ENCODE results near the gene GSDMA.

Gene GSDMA

DNA sequence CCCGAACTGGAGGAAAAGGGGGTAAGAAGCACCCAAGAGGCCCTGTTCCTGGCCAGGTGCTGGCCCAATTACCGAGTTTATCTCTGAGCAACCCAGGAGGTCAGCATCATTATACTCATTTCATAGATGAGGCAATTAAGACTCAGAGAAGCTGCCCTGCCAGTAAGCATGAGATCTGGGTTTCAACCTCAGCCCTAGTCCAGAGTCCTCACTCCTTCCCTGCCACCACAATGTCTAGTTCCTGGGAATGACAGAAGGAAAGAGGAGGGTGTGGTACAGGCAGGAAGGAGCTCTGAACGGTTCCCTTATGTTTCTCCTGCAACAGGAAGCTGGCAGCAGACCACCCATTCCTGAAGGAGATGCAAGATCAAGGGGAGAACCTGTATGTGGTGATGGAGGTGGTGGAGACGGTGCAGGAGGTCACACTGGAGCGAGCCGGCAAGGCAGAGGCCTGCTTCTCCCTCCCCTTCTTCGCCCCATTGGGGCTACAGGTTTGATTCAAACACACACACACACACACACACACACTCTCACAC, 7.4 kb downstream of the GSDMA start:
- H3K27me3 Mint-ChIP-seq, result no peaks in the 10 kb centered on the region
- H3K9me3 Mint-ChIP-seq, result no peaks in the 10 kb centered on the region
- no peaks in the 10 kb centered on the region for H3K4me1 Mint-ChIP-seq
- H3K4me3 Mint-ChIP-seq, result no peak overlapping the region
- ATAC-seq, result no peak
- H3K27ac Mint-ChIP-seq, result no peak overlapping the region
- DNase-seq, result no peak

DNA sequence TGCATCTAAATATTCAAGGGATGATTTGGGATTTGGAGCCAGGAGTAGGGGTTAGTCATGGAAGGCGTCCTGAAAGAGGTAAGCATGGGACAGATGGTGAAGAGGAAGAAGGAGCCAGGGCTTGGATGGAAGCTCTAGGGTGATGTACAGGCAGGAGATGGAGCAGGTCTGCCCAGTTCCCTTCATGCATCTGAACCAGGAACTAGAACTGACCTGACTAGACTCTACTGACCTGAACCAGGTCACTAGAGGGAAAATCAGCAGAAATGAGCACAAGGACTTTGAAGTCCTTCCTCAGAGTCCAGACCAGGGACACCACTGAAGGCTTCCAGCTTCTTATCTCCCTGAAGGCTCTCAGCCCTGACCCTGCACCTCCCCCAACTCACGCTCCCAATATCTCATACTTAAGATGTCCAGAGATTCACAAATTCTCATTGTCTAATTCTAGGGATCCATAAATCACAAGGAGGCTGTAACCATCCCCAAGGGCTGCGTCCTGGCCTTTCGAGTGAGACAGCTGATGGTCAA, 8.3 kb downstream of the GSDMA start:
- Mint-ChIP-seq H3K27me3 (no peaks in the 10 kb centered on the region), H3K9me3 (no peaks in the 10 kb centered on the region), H3K27ac (no peak overlapping the region), H3K4me3 (no peak overlapping the region), H3K4me1 (no peaks in the 10 kb centered on the region)
- ATAC-seq (no peak), DNase-seq (no peak)

DNA sequence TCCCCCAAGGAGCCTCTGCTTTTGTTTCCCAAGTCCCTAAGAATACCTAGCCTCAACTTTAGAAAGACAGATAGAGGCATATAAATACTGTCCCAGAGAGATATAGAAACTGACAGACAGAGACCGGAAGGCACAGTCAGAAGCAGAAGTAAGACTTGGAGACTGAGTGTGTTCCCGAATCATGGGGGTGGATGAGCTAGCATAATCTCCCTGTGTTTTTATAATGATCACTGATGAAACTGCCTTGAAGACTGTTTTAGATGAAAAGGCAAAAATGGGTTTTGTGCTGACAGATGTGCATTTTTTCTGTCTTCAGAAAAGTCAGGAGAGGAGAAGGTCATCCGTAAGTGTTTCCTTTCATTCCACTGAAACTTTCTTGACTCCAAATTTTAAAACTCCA, 9.5 kb downstream of the GSDMA start:
- H3K4me1 Mint-ChIP-seq, result no peaks in the 10 kb centered on the region
- ATAC-seq (no peak), DNase-seq (no peak)

DNA sequence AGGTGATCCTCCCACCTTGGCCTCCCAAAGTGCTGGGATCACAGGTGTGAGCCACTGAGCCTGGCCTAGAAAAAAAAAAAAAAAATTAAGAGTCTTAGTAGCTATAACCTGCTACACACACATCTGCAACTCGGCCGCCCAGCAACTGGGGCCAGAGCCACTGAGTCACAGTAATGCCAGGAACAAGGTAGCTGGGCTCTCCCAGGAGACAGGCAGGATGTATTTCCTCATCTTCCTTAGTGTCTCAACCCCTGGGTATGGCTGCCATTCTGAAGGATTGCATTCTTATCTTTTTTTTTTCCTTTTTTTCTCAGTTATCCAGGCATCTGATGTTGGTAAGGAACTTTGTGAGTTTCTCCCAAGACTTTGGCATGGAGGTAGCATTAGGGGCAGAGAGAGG, 10.7 kb downstream of the GSDMA start:
- Mint-ChIP-seq H3K4me3 (no peak overlapping the region), H3K27ac (no peak overlapping the region), H3K9me3 (no peaks in the 10 kb centered on the region), H3K4me1 (no peaks in the 10 kb centered on the region), H3K27me3 (no peaks in the 10 kb centered on the region)
- ATAC-seq (no peak), DNase-seq (no peak)

More for the DNA sequence above, 9.5 kb downstream of the GSDMA start:
- no peaks in the 10 kb centered on the region for H3K9me3 Mint-ChIP-seq
- no peaks in the 10 kb centered on the region for H3K27me3 Mint-ChIP-seq
- no peak overlapping the region for H3K4me3 Mint-ChIP-seq
- H3K27ac Mint-ChIP-seq, result no peak overlapping the region

DNA sequence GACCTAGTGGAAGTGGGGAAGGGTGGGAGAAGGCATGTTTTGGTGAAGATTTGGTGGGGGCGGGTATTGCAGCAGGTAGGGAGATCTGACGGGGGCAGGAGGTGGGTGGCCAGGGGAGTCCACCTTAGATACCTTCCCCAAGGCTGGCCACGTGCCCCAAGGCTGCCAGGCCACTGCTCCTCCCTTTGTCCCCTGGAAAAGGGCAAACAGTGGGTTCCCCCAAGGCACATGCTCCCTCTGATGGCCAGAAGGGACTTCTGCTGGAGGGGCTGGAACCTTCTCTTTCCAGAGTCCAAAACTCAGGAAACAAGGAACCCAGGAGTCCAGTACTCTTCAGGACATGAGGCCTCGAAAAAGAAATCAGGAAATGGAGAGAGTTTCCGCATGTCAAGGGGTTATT, 11.6 kb downstream of the GSDMA start:
- ATAC-seq, result no peak
- Mint-ChIP-seq H3K27ac (no peak overlapping the region), H3K4me3 (no peak overlapping the region), H3K9me3 (no peaks in the 10 kb centered on the region), H3K4me1 (peaks cover 5% of the 10 kb centered on the region), H3K27me3 (peaks cover 5% of the 10 kb centered on the region)
- no peak for DNase-seq

DNA sequence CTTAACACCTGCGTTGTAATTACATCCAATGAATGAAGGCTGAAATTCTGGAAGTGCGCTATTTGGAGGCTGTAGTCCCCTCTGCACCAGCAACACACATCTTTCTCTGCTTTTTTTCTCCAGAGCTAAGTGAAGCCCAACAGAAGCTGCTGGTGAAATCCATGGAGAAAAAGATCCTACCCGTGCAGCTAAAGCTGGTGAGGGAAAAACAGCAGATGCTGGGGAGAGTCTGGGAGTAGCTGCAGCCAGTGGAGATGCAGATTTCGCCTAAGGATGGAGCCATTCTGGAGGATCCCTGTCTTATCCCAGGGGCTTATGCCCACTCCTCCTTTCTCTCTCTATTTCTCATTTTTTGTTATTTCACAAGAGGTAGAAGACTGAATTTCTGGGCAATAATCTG, 13.0 kb downstream of the GSDMA start:
- ATAC-seq, result no peak
- no peak overlapping the region for H3K27ac Mint-ChIP-seq

DNA sequence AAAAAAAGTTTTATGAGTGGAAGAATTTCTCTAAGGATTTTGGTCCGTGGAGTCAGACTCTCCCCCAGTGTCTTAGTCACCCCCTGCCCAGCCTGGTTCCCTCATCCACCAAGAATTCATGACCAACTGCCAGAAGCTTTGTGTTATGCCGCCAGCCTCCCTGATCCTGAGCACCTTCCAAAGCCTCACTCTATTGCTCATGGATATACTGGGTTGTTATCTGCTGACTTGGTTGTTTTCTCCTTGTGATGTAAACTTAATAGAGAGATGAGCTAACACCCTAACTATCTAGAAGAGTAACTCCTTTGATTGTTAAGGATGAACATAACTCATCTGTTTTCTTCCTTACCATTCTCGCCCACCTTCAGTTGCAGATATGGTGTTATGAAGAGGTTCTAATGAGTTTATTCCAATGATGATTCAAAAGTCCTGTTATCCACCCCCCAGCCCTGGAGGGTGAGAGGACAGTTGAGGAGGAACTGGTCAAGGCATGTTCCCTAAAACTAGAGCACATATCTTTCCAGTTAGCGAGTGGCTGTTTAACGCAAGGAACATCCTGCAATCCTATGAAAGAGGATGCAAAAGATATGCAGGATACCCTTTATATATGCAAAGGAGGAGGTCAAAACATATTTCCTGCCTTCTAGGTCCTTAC, 16.3 kb downstream of the GSDMA start:
- ATAC-seq, result no peak
- no peak overlapping the region for H3K27ac Mint-ChIP-seq
- H3K4me1 Mint-ChIP-seq, result peaks cover 25% of the 10 kb centered on the region
- H3K27me3 Mint-ChIP-seq, result peaks cover 8% of the 10 kb centered on the region
- no peaks in the 10 kb centered on the region for H3K9me3 Mint-ChIP-seq
- no peak for DNase-seq
- H3K4me3 Mint-ChIP-seq, result peak overlapping the region in 1 of 2 donors; percentile 16

More for the DNA sequence above, 13.0 kb downstream of the GSDMA start:
- no peaks in the 10 kb centered on the region for H3K9me3 Mint-ChIP-seq
- peaks cover 8% of the 10 kb centered on the region for H3K27me3 Mint-ChIP-seq
- peaks cover 14% of the 10 kb centered on the region for H3K4me1 Mint-ChIP-seq
- H3K4me3 Mint-ChIP-seq, result no peak overlapping the region
- DNase-seq, result no peak

DNA sequence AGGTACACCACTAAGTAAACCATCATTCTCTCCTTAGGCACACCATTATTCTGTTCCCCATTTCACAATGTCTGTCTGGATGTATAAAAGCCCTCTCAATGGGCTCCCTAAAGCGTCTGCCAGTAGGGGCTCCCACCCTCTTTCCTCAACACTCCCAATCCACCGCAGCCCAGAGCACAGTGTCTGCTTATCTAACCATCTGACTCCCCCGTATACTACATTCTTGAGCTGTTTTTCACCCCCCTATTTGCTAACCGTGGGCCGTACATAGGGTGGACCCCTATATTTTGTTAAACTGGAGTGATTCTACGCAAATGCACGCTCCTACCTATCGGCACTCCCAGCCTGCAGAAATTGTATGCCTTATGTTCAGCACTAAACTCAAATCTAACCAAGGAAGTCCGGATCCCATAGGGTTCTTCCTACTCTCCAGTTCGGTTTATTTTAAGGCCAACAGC, 17.1 kb downstream of the GSDMA start:
- peaks cover 30% of the 10 kb centered on the region for H3K4me1 Mint-ChIP-seq
- H3K27me3 Mint-ChIP-seq, result peaks cover 8% of the 10 kb centered on the region
- no peaks in the 10 kb centered on the region for H3K9me3 Mint-ChIP-seq
- H3K4me3 Mint-ChIP-seq, result peak overlapping the region; percentile 91 to 93
- H3K27ac Mint-ChIP-seq, result peak overlapping the region; percentile 99 to 100
- ATAC-seq, result peak; percentile 29
- no peak for DNase-seq

DNA sequence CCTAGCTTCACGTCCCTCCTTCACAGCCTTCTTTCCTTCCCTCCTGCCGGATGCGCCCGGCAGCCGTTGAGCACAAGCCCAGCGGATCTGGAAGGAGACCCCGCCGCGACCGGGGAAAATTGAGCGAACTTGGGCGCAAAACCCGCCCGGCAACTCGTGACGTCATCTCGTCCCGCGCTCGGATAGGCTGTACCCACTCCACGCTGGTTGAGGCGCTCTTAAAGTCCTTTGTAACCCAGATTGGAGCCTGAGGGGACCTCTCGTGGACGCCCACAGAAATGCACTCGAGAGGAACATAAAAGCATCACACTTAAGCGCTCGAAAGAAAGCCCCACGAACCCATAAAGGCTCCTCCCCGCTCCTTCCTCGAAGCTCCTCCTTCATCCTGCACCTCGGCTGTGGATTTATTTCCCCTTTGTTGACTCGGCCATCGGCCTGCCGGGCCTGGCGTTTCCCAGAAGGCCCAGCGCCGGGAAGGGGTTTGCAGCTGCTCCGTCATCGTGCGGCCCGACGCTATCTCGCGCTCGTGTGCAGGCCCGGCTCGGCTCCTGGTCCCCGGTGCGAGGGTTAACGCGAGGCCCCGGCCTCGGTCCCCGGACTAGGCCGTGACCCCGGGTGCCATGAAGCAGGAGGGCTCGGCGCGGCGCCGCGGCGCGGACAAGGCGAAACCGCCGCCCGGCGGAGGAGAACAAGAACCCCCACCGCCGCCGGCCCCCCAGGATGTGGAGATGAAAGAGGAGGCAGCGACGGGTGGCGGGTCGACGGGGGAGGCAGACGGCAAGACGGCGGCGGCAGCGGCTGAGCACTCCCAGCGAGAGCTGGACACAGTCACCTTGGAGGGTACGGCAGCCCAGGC, 17.8 kb downstream of the GSDMA start, which contains the start of gene PSMD3:
TSS of gene PSMD3 (plus strand) at position 457 of the 856 bp plus-strand sequence. CDS start at position 621, 164 bp downstream.
- no peaks in the 10 kb centered on the region for H3K9me3 Mint-ChIP-seq
- H3K4me1 Mint-ChIP-seq, result peaks cover 30% of the 10 kb centered on the region
- peak within 1 kb of the TSS; percentile 99 to 100 for H3K27ac Mint-ChIP-seq
- DNase-seq, result peak; percentile 97 to 99
- H3K4me3 Mint-ChIP-seq, result peak within 1 kb of the TSS; percentile 91 to 93
- ATAC-seq, result peak; percentile 96
- H3K27me3 Mint-ChIP-seq, result peaks cover 8% of the 10 kb centered on the region

DNA sequence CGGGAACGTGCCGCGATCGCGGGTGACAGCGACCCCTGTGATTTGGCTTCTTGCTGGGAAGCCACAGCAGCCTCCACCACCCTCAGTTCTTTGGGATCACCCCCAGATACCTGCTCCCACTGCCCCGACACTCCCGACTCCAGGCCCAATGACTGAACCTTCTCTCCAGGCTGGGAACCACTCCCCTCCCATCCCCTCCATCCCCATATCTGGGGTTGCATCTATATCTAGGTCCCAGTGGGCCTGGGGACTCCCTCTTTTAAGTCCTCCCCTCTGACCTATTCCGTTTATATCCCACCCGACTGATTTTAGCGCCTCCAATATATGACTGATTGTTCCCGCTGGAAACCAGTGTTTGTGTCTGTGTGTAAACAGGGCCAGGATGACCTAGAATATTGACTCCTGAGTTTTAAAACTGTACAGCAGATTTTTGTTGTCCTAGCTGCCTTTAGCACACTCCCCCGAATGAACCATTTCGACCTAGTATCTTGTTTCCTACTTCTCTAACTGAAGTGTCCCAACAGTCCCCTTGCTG, 18.5 kb downstream of the GSDMA start:
- peaks cover 32% of the 10 kb centered on the region for H3K4me1 Mint-ChIP-seq
- no peaks in the 10 kb centered on the region for H3K9me3 Mint-ChIP-seq
- H3K27ac Mint-ChIP-seq, result peak overlapping the region; percentile 99 to 100
- peak overlapping the region; percentile 91 to 93 for H3K4me3 Mint-ChIP-seq
- ATAC-seq (no peak), DNase-seq (no peak)
- peaks cover 8% of the 10 kb centered on the region for H3K27me3 Mint-ChIP-seq

DNA sequence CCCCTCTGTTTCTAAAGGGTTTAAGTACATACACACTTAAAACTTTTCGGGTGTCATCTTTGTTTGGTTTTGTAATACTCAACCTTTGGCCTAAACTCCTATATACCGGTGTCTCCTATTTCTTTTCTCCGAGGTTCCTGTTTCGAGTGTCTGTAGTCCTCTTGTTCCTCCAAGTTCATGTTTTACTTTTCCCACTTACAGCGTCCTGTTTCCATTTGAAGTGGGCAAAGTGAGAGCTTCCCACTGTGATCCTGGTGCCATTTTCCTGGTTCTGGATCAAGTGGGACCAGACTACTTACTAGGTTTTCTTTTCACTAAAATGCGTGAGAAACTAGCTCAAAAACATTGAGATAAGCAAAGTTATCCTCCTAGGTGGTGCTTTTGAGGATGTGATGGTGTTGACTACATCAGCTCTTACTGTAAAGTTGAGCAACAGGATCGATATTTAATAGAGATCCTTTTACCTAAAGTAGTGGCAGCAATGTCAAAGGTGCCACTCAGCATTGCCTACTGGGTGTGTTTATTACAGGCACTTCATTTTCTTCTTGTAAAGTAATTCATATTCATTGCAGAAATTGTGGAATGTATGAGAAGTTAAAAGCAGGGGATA, 19.1 kb downstream of the GSDMA start:
- H3K27ac Mint-ChIP-seq, result peak overlapping the region; percentile 99 to 100
- H3K4me3 Mint-ChIP-seq, result peak overlapping the region; percentile 91 to 93
- H3K9me3 Mint-ChIP-seq, result no peaks in the 10 kb centered on the region
- peaks cover 8% of the 10 kb centered on the region for H3K27me3 Mint-ChIP-seq
- no peak for ATAC-seq
- DNase-seq, result no peak
- peaks cover 37% of the 10 kb centered on the region for H3K4me1 Mint-ChIP-seq

DNA sequence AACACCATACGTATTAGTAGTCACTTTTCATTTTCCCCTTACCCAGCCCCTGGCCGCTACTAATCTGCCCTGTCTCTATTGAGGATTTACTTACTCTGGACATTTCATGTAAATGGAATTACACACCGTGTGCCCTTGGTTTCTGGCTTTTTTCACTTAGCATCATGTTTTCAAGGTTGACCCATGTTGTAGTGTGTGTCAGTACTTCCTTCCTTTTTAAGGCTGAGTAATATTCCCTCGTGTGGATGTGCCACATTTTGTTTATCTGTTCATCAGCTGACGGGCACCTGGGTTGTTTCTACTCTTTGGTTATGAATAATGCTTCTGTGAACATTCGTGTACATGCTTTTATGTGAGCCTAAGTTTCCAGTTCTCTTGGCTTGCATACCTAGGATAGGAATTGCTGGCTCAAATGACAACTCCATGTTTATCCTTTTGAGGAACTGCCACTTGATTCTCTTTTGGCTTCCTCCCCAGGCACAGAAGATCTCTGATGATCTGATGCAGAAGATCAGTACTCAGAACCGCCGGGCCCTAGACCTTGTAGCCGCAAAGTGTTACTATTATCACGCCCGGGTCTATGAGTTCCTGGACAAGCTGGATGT, 25.5 kb downstream of the GSDMA start:
- H3K27ac Mint-ChIP-seq, result no peak overlapping the region
- ATAC-seq, result no peak
- no peak for DNase-seq
- H3K4me1 Mint-ChIP-seq, result peaks cover 12% of the 10 kb centered on the region
- no peaks in the 10 kb centered on the region for H3K9me3 Mint-ChIP-seq
- no peaks in the 10 kb centered on the region for H3K27me3 Mint-ChIP-seq
- no peak overlapping the region for H3K4me3 Mint-ChIP-seq

DNA sequence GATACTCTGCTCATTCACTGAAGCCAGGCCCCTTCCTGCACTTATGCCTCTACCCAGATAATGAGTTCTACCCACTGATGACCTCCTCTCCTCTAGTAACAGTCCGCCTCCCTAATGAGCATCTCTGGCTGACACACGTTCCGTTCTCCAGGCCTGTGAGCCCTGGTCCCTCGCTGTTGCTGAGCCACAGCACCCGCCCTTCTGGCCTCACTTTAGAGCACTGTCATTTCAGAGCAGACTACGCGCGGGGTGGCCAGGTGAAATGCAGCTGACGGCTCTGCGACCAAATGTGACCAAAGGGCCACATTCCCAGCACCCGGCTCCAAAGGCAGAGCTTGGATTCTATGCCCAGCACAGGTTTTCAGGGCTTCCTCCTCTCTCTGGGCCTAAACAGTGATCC, 31.6 kb downstream of the GSDMA start:
- Mint-ChIP-seq H3K4me1 (peaks cover 5% of the 10 kb centered on the region), H3K27ac (peak overlapping the region in 1 of 2 donors; percentile 43), H3K9me3 (no peaks in the 10 kb centered on the region), H3K4me3 (no peak overlapping the region), H3K27me3 (no peaks in the 10 kb centered on the region)
- DNase-seq, result no peak
- no peak for ATAC-seq

DNA sequence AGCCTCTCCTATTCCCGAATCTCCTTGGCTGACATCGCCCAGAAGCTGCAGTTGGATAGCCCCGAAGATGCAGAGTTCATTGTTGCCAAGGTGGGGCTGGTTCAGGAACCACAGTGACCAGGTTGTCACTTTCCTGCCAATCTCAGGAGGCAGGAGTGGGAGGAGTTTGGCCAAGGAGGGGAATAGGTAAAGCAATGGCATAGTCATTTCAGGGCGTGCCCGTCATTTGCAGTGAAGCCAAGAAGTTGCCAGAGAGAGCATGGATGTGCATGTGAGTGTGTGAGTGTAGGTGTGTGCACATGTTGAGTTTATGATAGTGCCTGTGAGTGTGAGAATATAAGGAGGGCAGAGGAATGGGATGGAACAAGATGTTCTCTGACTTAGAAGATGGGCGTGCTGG, 32.6 kb downstream of the GSDMA start:
- ATAC-seq (no peak), DNase-seq (no peak)
- H3K27ac Mint-ChIP-seq, result no peak overlapping the region

DNA sequence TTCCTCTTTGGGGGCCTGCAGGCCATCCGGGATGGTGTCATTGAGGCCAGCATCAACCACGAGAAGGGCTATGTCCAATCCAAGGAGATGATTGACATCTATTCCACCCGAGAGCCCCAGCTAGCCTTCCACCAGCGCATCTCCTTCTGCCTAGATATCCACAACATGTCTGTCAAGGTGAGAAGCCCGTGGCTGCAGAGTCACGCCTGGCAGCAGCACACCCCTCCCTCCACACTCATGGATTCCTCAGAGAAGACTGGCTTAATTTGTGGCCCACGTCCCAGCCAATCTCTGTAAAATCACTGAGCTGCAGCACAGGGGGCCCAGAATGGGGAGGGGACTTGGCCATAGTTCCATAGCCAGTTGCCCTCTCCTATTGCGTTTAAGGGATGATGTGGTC, 33.4 kb downstream of the GSDMA start:
- H3K4me3 Mint-ChIP-seq, result no peak overlapping the region
- no peak overlapping the region for H3K27ac Mint-ChIP-seq
- no peak for ATAC-seq
- DNase-seq, result no peak
- no peaks in the 10 kb centered on the region for H3K27me3 Mint-ChIP-seq
- H3K4me1 Mint-ChIP-seq, result peaks cover 7% of the 10 kb centered on the region
- H3K9me3 Mint-ChIP-seq, result no peaks in the 10 kb centered on the region

More for the DNA sequence above, 32.6 kb downstream of the GSDMA start:
- H3K27me3 Mint-ChIP-seq, result no peaks in the 10 kb centered on the region
- H3K9me3 Mint-ChIP-seq, result no peaks in the 10 kb centered on the region
- H3K4me1 Mint-ChIP-seq, result peaks cover 7% of the 10 kb centered on the region
- no peak overlapping the region for H3K4me3 Mint-ChIP-seq
